ENCODE measurements around the gene AP3S2. TPM values are rescaled to one million over a fixed set of nuclear protein-coding genes. Genes with fewer than 3 reads are reported as not detected.

AP3S2 gene
- total and polyA plus RNA-seq, 2 donors from 2014 or later, result 17.5 to 42.9 TPM

- Histone ChIP-seq H3K27me3 (ENCODE audit: control insufficient read depth, insufficient read depth, low read length) (no peaks in the 10 kb centered on the region), H3K36me3 (ENCODE audit: control insufficient read depth in 2 of 3, insufficient read depth in 3 of 3, low read length in 3 of 3) (peaks cover 0 to 6% (median 2%) of the 10 kb centered on the region in 3 donors), H3K4me1 (ENCODE audit: control insufficient read depth in 2 of 3, insufficient read depth in 2 of 3, low read depth in 1 of 3, low read length in 3 of 3) (no peaks in the 10 kb centered on the region), H3K4me3 (ENCODE audit: low read length in 3 of 3) (no peak overlapping the region), H3K27ac (ENCODE audit: low read depth in 2 of 2, low read length in 2 of 2) (no peak overlapping the region), H3K9me3 (ENCODE audit: control insufficient read depth in 2 of 3, insufficient read depth in 1 of 3, low read length in 3 of 3) (no peaks in the 10 kb centered on the region), H3K9ac (ENCODE audit: low read length in 3 of 3) (no peak overlapping the region)
- TF ChIP-seq, protein P1, sequence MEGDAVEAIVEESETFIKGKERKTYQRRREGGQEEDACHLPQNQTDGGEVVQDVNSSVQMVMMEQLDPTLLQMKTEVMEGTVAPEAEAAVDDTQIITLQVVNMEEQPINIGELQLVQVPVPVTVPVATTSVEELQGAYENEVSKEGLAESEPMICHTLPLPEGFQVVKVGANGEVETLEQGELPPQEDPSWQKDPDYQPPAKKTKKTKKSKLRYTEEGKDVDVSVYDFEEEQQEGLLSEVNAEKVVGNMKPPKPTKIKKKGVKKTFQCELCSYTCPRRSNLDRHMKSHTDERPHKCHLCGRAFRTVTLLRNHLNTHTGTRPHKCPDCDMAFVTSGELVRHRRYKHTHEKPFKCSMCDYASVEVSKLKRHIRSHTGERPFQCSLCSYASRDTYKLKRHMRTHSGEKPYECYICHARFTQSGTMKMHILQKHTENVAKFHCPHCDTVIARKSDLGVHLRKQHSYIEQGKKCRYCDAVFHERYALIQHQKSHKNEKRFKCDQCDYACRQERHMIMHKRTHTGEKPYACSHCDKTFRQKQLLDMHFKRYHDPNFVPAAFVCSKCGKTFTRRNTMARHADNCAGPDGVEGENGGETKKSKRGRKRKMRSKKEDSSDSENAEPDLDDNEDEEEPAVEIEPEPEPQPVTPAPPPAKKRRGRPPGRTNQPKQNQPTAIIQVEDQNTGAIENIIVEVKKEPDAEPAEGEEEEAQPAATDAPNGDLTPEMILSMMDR (IDR thresholded peaks at IDR 0.05; ENCODE audit: borderline replicate concordance, extremely low read depth, insufficient read depth), result no peak
- FAIRE-seq (no peak), DNase-seq (peak in 2 of 5 donors; percentile 28 to 54)
- intact Hi-C loops (cut with DNase I), result no loop called here
These were observed 108.6 kb downstream of the AP3S2 start for GRCh38 chr15:89785064-89785773.

DNA sequence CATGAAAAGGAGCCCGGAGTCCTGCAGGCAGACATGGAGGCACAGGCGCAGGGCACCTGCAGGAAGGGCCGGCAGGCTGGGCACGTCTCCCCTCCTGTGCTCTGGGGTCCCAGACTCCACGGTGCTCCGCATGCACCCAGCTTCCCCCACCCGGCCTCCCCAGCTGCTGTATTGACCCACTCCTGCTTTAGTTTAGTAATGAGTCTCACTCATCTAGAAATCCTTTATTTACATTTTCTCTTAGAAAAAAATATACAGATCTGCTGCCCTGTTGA is 109.2 kb downstream of the AP3S2 start:
- Histone ChIP-seq H3K4me1 (ENCODE audit: control insufficient read depth in 2 of 3, insufficient read depth in 2 of 3, low read depth in 1 of 3, low read length in 3 of 3) (no peaks in the 10 kb centered on the region), H3K36me3 (ENCODE audit: control insufficient read depth in 2 of 3, insufficient read depth in 3 of 3, low read length in 3 of 3) (peaks cover 0 to 4% (median 2%) of the 10 kb centered on the region in 3 donors), H3K9me3 (ENCODE audit: control insufficient read depth in 2 of 3, insufficient read depth in 1 of 3, low read length in 3 of 3) (no peaks in the 10 kb centered on the region), H3K9ac (ENCODE audit: low read length in 3 of 3) (no peak overlapping the region), H3K27me3 (ENCODE audit: control insufficient read depth, insufficient read depth, low read length) (no peaks in the 10 kb centered on the region), H3K27ac (ENCODE audit: low read depth in 2 of 2, low read length in 2 of 2) (no peak overlapping the region), H3K4me3 (ENCODE audit: low read length in 3 of 3) (no peak overlapping the region)
- FAIRE-seq (no peak), DNase-seq (peak in 2 of 5 donors; percentile 23 to 56)
- intact Hi-C loops (cut with DNase I), result no loop called here
- TF ChIP-seq, protein P1 (IDR thresholded peaks at IDR 0.05; ENCODE audit: borderline replicate concordance, extremely low read depth, insufficient read depth), result no peak

GRCh38 chr15:89783861-89784685 is 109.7 kb downstream of the AP3S2 start:
- TF ChIP-seq, protein P1 (IDR thresholded peaks at IDR 0.05; ENCODE audit: borderline replicate concordance, extremely low read depth, insufficient read depth), result no peak
- no peaks in the 10 kb centered on the region for H3K27me3 ChIP-seq (ENCODE audit: control insufficient read depth, insufficient read depth, low read length)
- H3K27ac ChIP-seq (ENCODE audit: low read depth in 2 of 2, low read length in 2 of 2), result no peak overlapping the region
- H3K4me3 ChIP-seq (ENCODE audit: low read length in 3 of 3), result no peak overlapping the region
- intact Hi-C loops (cut with DNase I), result no loop called here
- DNase-seq (peak in 2 of 5 donors; percentile 37 to 59), FAIRE-seq (no peak)
- H3K36me3 ChIP-seq (ENCODE audit: control insufficient read depth in 2 of 3, insufficient read depth in 3 of 3, low read length in 3 of 3), result peaks cover 0 to 4% (median 2%) of the 10 kb centered on the region in 3 donors
- H3K9ac ChIP-seq (ENCODE audit: low read length in 3 of 3), result no peak overlapping the region
- H3K9me3 ChIP-seq (ENCODE audit: control insufficient read depth in 2 of 3, insufficient read depth in 1 of 3, low read length in 3 of 3), result no peaks in the 10 kb centered on the region
- no peaks in the 10 kb centered on the region for H3K4me1 ChIP-seq (ENCODE audit: control insufficient read depth in 2 of 3, insufficient read depth in 2 of 3, low read depth in 1 of 3, low read length in 3 of 3)
